HEK293T (cell line): ENCODE results near the gene UGCG.

Source experiments
- FOXA1 ChIP-seq: fragments of 450-650 bp; IDR thresholded peaks from 2 replicates; pipeline ENCODE4 v1.6.1; 2016; ENCODE audit warnings: mild to moderate bottlenecking
- FOXM1 ChIP-seq: fragments of 450-650 bp; IDR thresholded peaks from 2 replicates; pipeline ENCODE4 v1.6.1; 2017; ENCODE audit warnings: mild to moderate bottlenecking, borderline replicate concordance
- HDGF ChIP-seq: fragments of 450-650 bp; IDR thresholded peaks from 2 replicates; pipeline ENCODE4 v1.6.1; 2017; ENCODE audit warnings: antibody characterized with exemption, borderline replicate concordance
- LEF1 ChIP-seq: fragments of 450-650 bp; IDR thresholded peaks from 2 replicates; pipeline ENCODE4 v1.6.1; 2017; ENCODE audit warnings: mild to moderate bottlenecking, borderline replicate concordance
- NFRKB ChIP-seq: fragments of 450-650 bp; IDR thresholded peaks from 2 replicates; pipeline ENCODE4 v1.6.1; 2016; ENCODE audit warnings: mild to moderate bottlenecking, moderate library complexity
- SUZ12 ChIP-seq: fragments of 450-650 bp; IDR thresholded peaks from 2 replicates; pipeline ENCODE4 v1.6.1; 2016; ENCODE audit warnings: mild to moderate bottlenecking
- ZNF384 ChIP-seq: fragments of 450-650 bp; IDR thresholded peaks from 2 replicates; pipeline ENCODE4 v1.6.1; 2016

DNA sequence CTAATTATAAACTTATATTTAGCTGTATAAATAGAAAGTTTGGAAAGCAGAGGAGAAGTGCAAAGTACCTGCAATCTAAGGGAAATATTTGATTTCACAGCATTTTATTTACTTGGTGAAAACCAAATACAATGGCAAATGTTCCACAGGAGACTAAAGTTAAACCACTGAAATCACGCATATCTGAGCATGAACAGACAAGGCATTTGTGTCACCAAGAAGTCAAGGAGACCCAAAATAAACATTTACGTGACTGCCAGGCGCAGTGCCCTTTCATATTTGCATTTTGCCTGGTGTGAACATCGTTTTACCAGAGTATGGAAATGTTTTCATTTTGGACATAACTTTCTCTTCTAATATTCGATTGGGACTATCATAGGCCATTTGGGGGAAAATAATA is 20.6 kb downstream of the UGCG start:
- TF ChIP-seq ZNF384: no peak
- TF ChIP-seq SUZ12: no peak
- no peak for TF ChIP-seq NFRKB
- TF ChIP-seq FOXA1: no peak
- TF ChIP-seq HDGF: no peak
- TF ChIP-seq FOXM1: no peak
- TF ChIP-seq LEF1: no peak
